SK-N-SH (cell line): ENCODE data around the gene GNG13. TPM values are rescaled to one million over a fixed set of nuclear protein-coding genes. Genes with fewer than 3 reads are reported as not detected.

Experiments
- CTCF ChIA-PET: fragments of 300-600, 350-600 bp; formaldehyde crosslinking; extraction: SDS; loops from one replicate; lab custom pipeline; 2021; lab: Yijun Ruan, JAX
- POLR2A ChIA-PET: fragments of 350-600 bp; sonication (Branson Sonifier 250); formaldehyde crosslinking; extraction: SDS; loops from one replicate; lab custom pipeline; 2020; ENCODE audit warnings: antibody characterized with exemption, inconsistent platforms; lab: Yijun Ruan, JAX
- DNase-seq: peaks from one replicate; pipeline ENCODE4 v3.0.0; 2012
- H2AFZ ChIP-seq: fragments of 200-600 bp; sonication (generic); 2 replicates; pipeline ENCODE4 v1.8.1; 2016; ENCODE audit warnings: antibody characterized with exemption, mild to moderate bottlenecking, low read depth
- H3F3A ChIP-seq: fragments of 200-600 bp; sonication (generic); replicated peaks from 2 replicates; pipeline ENCODE3; 2016; ENCODE audit warnings: antibody characterized with exemption, mild to moderate bottlenecking; ENCODE audit not compliant: insufficient read depth
- H3K27ac ChIP-seq, 2 experiments: fragments of 200-500 bp in 1 of 2; fragments of 200-600 bp in 1 of 2; sonication (Bioruptor generic) in 1 of 2; sonication (generic), shearing (Covaris generic) in 1 of 2; 2 replicates each; pipeline versions ENCODE4 v1.5.1 to v1.6.1; 2014 to 2016; ENCODE audit warnings: low read depth in 2 of 2, inconsistent platforms in 1 of 2, low read length in 1 of 2, mild to moderate bottlenecking in 1 of 2, mixed read lengths in 1 of 2
- H3K27me3 ChIP-seq: fragments of 200-600 bp; sonication (generic), shearing (Covaris generic); 2 replicates; pipeline ENCODE4 v1.6.1; 2016; ENCODE audit warnings: mixed run types; ENCODE audit not compliant: insufficient read depth
- H3K36me3 ChIP-seq, 2 experiments: fragments of 200-500 bp in 1 of 2; fragments of 200-600 bp in 1 of 2; sonication (Bioruptor generic) in 1 of 2; sonication (generic) in 1 of 2; replicated peaks in 1 of 2; 2 replicates each; pipeline versions ENCODE3 to v1.5.1; 2014 to 2016; ENCODE audit warnings: low read length in 1 of 2, mild to moderate bottlenecking in 1 of 2; ENCODE audit not compliant: insufficient read depth in 2 of 2, control insufficient read depth in 1 of 2
- H3K4me1 ChIP-seq, 2 experiments: fragments of 200-500 bp in 1 of 2; fragments of 200-600 bp in 1 of 2; sonication (Bioruptor generic) in 1 of 2; sonication (generic), shearing (Covaris generic) in 1 of 2; 2 replicates each; pipeline versions ENCODE4 v1.5.1 to v1.6.1; 2014 to 2016; ENCODE audit warnings: low read depth in 1 of 2, low read length in 1 of 2, mixed run types in 1 of 2; ENCODE audit not compliant: insufficient read depth in 2 of 2, control insufficient read depth in 1 of 2
- H3K4me2 ChIP-seq: fragments of 200-600 bp; sonication (generic), shearing (Covaris generic); 2 replicates; pipeline ENCODE4 v1.6.1; 2017; ENCODE audit warnings: mixed run types
- H3K4me3 ChIP-seq, 2 experiments: fragments of 200-500 bp in 1 of 2; fragments of 200-600 bp in 1 of 2; sonication (Bioruptor generic) in 1 of 2; sonication (generic), shearing (Covaris generic) in 1 of 2; 2 replicates each; pipeline versions ENCODE4 v1.5.1 to v1.8.1; 2014 to 2016; ENCODE audit warnings: low read depth in 2 of 2, inconsistent platforms in 1 of 2, low read length in 1 of 2, mild to moderate bottlenecking in 1 of 2, mixed read lengths in 1 of 2, moderate library complexity in 1 of 2
- H3K79me2 ChIP-seq: fragments of 200-600 bp; sonication (generic); 2 replicates; pipeline ENCODE4 v1.8.1; 2017; ENCODE audit warnings: mild to moderate bottlenecking; ENCODE audit not compliant: insufficient read depth
- H3K9ac ChIP-seq: fragments of 200-600 bp; sonication (generic); 2 replicates; pipeline ENCODE4 v1.6.1; 2017; ENCODE audit warnings: mixed run types
- H3K9me2 ChIP-seq: fragments of 200-600 bp; sonication (generic); 2 replicates; pipeline ENCODE4 v1.6.1; 2017; ENCODE audit warnings: mixed run types
- H3K9me3 ChIP-seq: fragments of 200-600 bp; sonication (generic); 2 replicates; pipeline ENCODE4 v1.6.1; 2017; ENCODE audit warnings: mixed run types, mild to moderate bottlenecking, moderate library complexity
- H4K20me1 ChIP-seq: fragments of 200-600 bp; sonication (generic); 2 replicates; pipeline ENCODE4 v1.6.1; 2017; ENCODE audit warnings: mild to moderate bottlenecking, mixed run types; ENCODE audit not compliant: insufficient read depth
- FOXM1 ChIP-seq: IDR thresholded peaks from 2 replicates; pipeline ENCODE4 v1.4.0; 2012; ENCODE audit warnings: low read depth, mild to moderate bottlenecking
- GATA2 ChIP-seq: sonication (generic); formaldehyde crosslinking; IDR thresholded peaks from 2 replicates; pipeline ENCODE4 v1.5.0; 2020; ENCODE audit warnings: mild to moderate bottlenecking, missing genetic modification reagents
- MEF2A ChIP-seq: IDR thresholded peaks from 2 replicates; pipeline ENCODE4 v1.4.0; 2012; ENCODE audit warnings: low read depth, borderline replicate concordance
- NFIC ChIP-seq: IDR thresholded peaks from 2 replicates; pipeline ENCODE4 v1.4.0; 2012; ENCODE audit warnings: borderline replicate concordance
- RAD21 ChIP-seq: IDR thresholded peaks from 2 replicates; pipeline ENCODE4 v1.6.1; 2012; ENCODE audit warnings: mild to moderate bottlenecking, low read length
- RCOR1 ChIP-seq: fragments of 150-350 bp; IDR thresholded peaks from 2 replicates; pipeline ENCODE4 v1.6.1; 2017; ENCODE audit warnings: antibody characterized with exemption, low read length
- RFX5 ChIP-seq: IDR thresholded peaks from 2 replicates; pipeline ENCODE4 v1.6.1; 2012; ENCODE audit warnings: mild to moderate bottlenecking, improper control_type of control experiment, low read length
- RXRA ChIP-seq: IDR thresholded peaks from 2 replicates; pipeline ENCODE4 v1.4.0; 2012; ENCODE audit warnings: low read depth, mild to moderate bottlenecking, borderline replicate concordance
- TEAD4 ChIP-seq: IDR thresholded peaks from 2 replicates; pipeline ENCODE4 v1.4.0; 2012; ENCODE audit warnings: mild to moderate bottlenecking, borderline replicate concordance; ENCODE audit not compliant: insufficient read depth
- WGBS: methylation state at CpG from one replicate; pipeline ENCODE4 v1.1.6; 2017; ENCODE audit warnings: low lambda C conversion rate; 5-methylcytosine and 5-hydroxymethylcytosine counted together
- polyA plus RNA-seq, 3 experiments: library from polyadenylated mRNA; depleted of rRNA; stranded (reverse); fragments of >200 nt; gene quantifications; 2 replicates each; pipeline ENCODE4 v1.2.3, GENCODE V29; 2012
- TF ChIP-seq, protein P1 (sequence below): IDR thresholded peaks from 2 replicates; pipeline ENCODE4; 2012
- TF ChIP-seq, protein P2 (sequence below): fragments of 150-350 bp; IDR thresholded peaks from 2 replicates; pipeline ENCODE4 v1.6.1; 2016; ENCODE audit warnings: mild to moderate bottlenecking, low read depth, low read length

GNG13 gene
- polyA plus RNA-seq, 1 of the 3 experiments (the other 2 are of a cell fraction) = not detected

DNA sequence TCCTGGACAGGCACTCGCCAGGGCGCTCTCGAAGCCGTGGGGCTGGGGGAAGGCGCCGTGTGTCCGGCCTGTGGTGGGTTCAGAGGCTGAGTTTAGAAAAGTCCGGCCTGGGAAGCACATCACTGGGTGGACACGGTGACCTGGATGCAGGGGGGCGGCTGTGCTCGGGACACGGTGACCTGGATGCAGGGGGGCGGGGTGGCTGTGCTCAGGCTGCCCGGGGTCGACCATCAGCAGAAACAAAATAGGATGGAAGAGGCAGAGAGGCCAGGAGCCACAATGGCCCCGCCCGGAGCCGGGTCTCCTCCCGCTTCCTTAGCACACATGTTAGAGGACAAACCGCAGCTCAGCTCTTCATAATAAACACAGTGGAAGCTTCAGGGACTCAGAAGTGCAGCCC lies 43.2 kb upstream of the GNG13 start:
- Histone ChIP-seq H3K79me2 (no peaks in the 10 kb centered on the region), H3K36me3 (no peaks in the 10 kb centered on the region), H3K9me2 (no peaks in the 10 kb centered on the region), H3K27me3 (peaks cover 71% of the 10 kb centered on the region), H3K9ac (no peak overlapping the region), H3K9me3 (no peaks in the 10 kb centered on the region), H4K20me1 (no peaks in the 10 kb centered on the region), H3F3A (no peaks in the 10 kb centered on the region), H3K4me3 (no peak overlapping the region), H2AFZ (no peak overlapping the region), H3K4me1 (no peaks in the 10 kb centered on the region), H3K27ac (no peak overlapping the region), H3K4me2 (no peak overlapping the region)
- POLR2A ChIA-PET = no interaction called here
- CTCF ChIA-PET = no interaction called here
- WGBS = 39% methylated on average over 20 of the region's 20 CpGs
- DNase-seq = no peak
- TF ChIP-seq, protein P1, sequence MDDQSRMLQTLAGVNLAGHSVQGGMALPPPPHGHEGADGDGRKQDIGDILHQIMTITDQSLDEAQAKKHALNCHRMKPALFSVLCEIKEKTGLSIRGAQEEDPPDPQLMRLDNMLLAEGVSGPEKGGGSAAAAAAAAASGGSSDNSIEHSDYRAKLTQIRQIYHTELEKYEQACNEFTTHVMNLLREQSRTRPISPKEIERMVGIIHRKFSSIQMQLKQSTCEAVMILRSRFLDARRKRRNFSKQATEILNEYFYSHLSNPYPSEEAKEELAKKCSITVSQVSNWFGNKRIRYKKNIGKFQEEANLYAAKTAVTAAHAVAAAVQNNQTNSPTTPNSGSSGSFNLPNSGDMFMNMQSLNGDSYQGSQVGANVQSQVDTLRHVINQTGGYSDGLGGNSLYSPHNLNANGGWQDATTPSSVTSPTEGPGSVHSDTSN = no peak
- TF ChIP-seq GATA2 (CRISPR knock-in tag) (no peak), NFIC (no peak), FOXM1 (no peak), RCOR1 (no peak), MEF2A (no peak), RAD21 (no peak)
- TF ChIP-seq, protein P2, sequence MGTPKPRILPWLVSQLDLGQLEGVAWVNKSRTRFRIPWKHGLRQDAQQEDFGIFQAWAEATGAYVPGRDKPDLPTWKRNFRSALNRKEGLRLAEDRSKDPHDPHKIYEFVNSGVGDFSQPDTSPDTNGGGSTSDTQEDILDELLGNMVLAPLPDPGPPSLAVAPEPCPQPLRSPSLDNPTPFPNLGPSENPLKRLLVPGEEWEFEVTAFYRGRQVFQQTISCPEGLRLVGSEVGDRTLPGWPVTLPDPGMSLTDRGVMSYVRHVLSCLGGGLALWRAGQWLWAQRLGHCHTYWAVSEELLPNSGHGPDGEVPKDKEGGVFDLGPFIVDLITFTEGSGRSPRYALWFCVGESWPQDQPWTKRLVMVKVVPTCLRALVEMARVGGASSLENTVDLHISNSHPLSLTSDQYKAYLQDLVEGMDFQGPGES = no peak

DNA sequence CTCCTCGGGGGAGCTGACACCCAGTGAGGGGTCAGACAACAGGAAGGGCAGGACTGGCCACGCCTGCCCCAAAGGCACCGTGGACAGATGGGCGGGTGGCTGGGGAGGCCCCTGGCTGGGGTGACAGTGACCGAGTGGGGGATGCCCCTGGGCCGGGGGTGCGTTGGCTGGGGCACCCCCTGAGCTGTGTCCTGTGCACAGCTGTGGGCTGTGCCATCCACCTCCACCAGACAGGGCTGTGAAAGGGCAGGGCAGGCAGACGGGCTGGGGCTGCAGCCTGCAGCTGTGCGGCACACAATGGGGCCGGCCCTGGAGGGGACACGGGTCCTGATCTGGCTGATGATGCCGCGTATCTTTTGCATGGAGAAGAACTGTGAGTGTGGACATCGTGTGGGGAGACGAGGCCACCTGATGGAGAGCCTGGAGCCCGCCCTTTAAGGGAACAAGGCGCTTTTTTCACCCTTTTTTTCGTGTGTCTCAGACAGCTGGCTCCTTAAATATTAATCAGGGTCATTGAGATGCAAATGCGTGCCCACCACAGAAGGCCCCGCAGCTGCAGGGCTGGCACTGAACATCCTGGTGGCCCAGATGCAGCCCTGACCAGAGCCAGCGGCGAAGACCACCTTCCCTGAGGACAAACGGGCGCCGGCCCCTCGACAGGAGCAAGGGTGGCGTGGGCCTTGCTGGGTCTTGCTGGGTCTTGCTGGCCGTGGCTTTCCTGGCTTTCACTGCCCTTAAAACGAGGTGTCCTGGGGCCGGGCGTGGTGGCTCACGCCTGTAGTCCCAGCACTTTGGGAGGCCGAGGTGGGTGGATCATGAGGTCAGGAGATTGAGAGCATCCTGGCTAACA lies 42.4 kb upstream of the GNG13 start:
- DNase-seq = no peak
- no peak for TF ChIP-seq RFX5
- H4K20me1 ChIP-seq = no peaks in the 10 kb centered on the region
- no peak overlapping the region for H3K9ac ChIP-seq
- H3K9me2 ChIP-seq = no peaks in the 10 kb centered on the region
- no peak overlapping the region for H3K27ac ChIP-seq
- H3K9me3 ChIP-seq = no peaks in the 10 kb centered on the region
- ChIA-PET CTCF (no interaction called here), POLR2A (no interaction called here)
- H3K79me2 ChIP-seq = no peaks in the 10 kb centered on the region
- no peaks in the 10 kb centered on the region for H3K36me3 ChIP-seq
- peaks cover 76% of the 10 kb centered on the region for H3K27me3 ChIP-seq
- no peaks in the 10 kb centered on the region for H3F3A ChIP-seq
- H3K4me3 ChIP-seq = no peak overlapping the region
- 14% methylated on average over 16 of the region's 33 CpGs for WGBS
- H2AFZ ChIP-seq = no peak overlapping the region
- H3K4me1 ChIP-seq = no peaks in the 10 kb centered on the region
- no peak overlapping the region for H3K4me2 ChIP-seq

DNA sequence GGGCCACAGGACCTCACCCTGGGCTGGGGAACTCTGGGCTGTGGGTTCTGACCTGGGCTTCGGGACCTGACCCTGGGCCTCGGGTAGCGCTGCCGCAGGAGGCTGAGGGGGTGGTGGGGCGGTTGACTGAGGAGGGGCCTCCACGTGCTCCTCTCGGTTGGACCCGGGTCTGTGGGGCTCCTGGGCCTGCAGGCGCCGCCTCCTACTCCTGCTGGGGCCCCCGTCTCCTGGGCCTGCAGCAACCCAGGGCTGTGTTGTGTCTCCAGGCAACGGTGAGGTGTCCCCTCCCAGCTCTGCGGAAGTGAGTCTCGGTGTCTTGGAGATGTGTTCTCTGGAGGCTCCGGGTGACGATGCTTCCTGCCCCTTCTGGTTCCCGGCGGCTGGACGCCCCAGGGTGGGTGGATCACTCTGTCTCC lies 41.5 kb upstream of the GNG13 start:
- WGBS = 42% methylated on average over 5 of the region's 19 CpGs
- no peak overlapping the region for H3K4me2 ChIP-seq
- POLR2A ChIA-PET = no interaction called here
- no peaks in the 10 kb centered on the region for H3K4me1 ChIP-seq
- CTCF ChIA-PET = no interaction called here
- TF ChIP-seq RAD21 (no peak), TEAD4 (no peak), RXRA (no peak)
- H3K9me3 ChIP-seq = no peaks in the 10 kb centered on the region
- H3F3A ChIP-seq = no peaks in the 10 kb centered on the region
- H3K79me2 ChIP-seq = no peaks in the 10 kb centered on the region
- no peaks in the 10 kb centered on the region for H4K20me1 ChIP-seq
- DNase-seq = no peak
- H3K4me3 ChIP-seq = no peak overlapping the region
- no peaks in the 10 kb centered on the region for H3K9me2 ChIP-seq
- peaks cover 76% of the 10 kb centered on the region for H3K27me3 ChIP-seq
- no peaks in the 10 kb centered on the region for H3K36me3 ChIP-seq
- no peak overlapping the region for H3K9ac ChIP-seq
- H2AFZ ChIP-seq = no peak overlapping the region
- no peak overlapping the region for H3K27ac ChIP-seq
